HG03095 (cell line): ENCODE results near the gene ADAMTS16.

Experiments
- ATAC-seq: cut with Tn5 transposase; IDR thresholded peaks from one replicate; pipeline ENCODE4 v1.9.1; 2021; ENCODE audit warnings: moderate library complexity; ENCODE audit not compliant: unreplicated experiment

Gene ADAMTS16

GRCh38 chr5:5276951-5277517 lies 136.9 kb downstream of the ADAMTS16 start:
- ATAC-seq = no peak

- ATAC-seq = no peak
Measured at GRCh38 chr5:5278201-5278814, 138.2 kb downstream of the ADAMTS16 start.

DNA sequence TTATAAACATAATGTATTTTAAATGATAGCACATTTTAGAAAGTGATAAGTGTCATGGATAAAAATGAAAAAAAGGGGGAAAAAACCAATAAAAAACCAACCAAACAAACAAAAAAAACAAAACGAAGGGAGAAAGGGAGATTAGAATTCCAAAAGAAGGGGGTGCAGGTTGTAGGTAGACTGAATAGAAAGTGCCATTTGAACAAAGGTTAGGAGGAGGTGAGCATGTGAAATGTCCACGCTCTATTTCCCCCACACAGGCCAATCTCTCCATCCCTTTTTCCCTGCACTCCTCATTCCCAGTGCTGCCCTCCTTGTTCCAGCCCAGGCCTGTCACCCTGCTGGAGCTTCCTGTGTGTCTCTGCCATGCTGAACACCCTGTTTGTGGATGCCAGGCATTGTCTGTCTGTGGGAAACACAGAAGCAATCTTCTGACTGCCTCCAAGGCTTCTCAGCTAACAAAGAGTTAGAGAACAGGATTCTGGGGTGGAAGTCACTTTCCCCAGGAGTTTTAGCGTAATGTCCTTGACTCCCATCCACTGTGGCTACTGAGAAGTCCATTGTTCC lies 138.8 kb downstream of the ADAMTS16 start:
- ATAC-seq = no peak

GRCh38 chr5:5285906-5286305 lies 145.8 kb downstream of the ADAMTS16 start:
- ATAC-seq = no peak

GRCh38 chr5:5287419-5287818 lies 147.3 kb downstream of the ADAMTS16 start:
- no peak for ATAC-seq

DNA sequence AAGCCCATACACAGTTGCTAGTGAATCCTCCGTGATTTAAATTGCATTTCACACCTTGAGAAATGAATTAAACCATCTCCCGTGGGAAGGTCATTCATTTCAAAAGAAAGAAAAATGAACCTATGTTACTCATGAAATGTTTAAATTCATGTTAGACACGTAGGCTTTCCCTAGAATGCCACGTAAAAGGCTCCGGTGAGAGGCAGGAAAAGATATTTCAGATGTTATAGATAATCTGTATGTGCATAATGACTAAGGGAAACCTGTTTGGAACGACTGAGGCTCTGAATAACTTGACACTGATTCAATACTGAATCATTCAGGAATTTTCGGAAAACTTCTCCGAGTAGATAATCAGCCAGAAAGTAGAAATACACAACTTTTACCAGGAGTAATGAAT lies 148.1 kb downstream of the ADAMTS16 start:
- no peak for ATAC-seq

DNA sequence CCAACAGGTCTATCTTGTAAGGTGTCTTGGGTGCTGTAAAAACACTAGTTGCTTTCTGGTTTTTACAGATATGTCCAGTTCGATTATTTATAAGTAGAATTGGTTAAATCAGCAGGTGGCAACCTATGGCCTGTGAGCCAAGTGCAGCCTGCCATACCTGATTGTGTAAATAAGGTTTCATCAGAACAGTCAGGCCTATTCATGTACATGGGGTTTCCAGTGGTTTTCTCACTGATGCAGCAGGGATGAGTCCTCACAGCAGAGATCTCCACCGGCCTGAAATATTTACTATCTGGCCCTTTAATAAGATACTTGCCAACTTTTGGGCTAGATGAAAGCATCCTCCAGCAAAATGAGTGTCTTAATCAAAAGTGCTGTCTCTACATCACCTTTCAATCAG lies 149.4 kb downstream of the ADAMTS16 start:
- no peak for ATAC-seq

- ATAC-seq = no peak
Measured at GRCh38 chr5:5290674-5291334, 150.7 kb downstream of the ADAMTS16 start.

DNA sequence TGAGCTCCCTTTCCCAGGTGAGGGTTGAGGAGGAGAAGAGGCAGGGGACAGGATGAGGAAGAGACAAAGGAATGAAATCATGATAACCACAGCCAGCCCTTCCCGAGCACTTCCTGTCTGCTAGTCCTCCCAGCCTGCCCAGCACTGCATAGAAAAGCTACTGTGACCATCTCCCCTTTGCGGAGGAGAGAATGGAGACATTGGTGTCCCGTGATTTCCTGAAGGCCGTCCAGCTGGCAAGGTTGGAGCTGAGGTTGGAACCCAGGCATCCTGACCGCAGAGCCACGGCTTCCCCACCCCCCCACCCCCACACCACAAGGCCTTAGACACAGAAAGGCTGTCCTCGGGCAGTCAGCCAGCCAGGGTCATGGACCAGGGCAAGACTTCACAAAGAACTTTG lies 151.2 kb downstream of the ADAMTS16 start:
- ATAC-seq = no peak

DNA sequence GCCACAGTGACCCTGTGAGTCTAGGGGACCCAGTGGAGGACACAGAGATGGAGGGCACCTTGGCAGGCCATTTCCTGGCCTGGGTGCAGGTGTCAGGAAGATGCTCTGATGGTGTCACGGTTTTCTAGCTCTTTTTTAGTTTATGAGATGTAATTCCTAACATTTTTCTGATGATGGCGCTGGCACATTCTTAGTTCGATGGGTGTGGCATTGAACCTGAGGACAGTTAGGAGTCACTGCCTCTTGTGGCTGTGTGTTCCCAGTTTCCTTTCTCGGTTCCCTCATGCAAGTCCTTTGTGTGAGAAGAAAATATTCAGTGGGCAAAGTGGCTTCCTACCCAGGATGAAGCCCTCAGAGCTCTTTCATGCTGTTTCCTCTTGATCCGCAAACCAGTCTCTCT lies 152.9 kb downstream of the ADAMTS16 start:
- ATAC-seq = no peak

DNA sequence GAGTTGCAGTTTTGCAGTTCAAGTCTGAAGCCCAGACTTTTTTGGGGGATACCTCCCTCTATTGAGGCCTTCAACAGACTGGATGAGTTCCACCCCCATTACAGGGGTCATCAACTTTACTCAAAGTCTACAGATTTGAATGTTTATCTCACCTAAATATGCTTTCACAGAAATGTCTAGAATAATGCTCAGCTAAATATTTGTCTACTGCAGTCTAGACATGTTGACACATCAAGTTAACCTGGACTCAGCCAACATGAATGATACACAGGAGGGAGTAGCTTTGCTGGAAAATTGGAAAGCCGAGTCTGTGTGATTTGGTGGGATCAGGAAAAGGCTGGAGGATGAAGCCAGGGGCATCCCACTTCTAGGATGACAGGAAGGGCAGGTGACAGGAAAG lies 154.3 kb downstream of the ADAMTS16 start:
- no peak for ATAC-seq

DNA sequence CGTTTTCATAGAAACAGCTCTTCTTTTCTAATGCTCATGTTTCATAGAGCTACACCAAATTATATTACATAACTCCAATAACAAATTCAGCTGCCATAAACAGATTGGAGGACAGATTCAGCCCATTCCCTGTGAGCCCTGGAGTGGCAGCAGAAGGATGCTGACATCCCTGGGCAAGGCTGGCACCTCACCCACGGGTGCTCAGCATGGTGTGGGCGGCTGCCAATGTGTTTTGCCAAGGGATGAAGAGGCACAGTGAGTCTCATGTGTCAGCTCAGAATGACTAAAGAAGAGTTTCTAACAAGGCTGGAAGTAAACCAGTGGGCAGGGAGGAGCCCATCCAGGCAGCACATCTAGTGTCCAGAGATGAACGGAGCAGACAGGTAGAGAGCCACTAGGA lies 155.2 kb downstream of the ADAMTS16 start:
- ATAC-seq = no peak

DNA sequence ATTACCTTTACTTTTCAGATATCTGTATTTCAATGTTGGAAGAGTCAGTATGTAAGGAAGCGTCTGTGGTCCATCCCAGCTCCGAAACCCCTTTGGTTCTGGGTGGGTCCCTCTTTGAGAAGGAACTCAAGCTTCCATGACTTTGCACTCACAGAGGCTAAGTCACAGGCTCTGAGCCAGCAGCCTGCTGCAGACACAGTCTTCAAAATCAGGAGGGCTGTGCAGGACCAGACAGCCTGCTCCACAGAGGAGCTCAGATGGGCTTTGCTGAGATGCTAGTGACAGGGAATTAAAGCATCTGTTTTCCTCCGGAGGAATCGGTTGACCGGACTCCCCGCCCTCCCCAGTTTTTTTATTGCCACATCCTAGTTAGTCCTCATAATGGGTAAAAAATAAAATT lies 155.9 kb downstream of the ADAMTS16 start:
- no peak for ATAC-seq

DNA sequence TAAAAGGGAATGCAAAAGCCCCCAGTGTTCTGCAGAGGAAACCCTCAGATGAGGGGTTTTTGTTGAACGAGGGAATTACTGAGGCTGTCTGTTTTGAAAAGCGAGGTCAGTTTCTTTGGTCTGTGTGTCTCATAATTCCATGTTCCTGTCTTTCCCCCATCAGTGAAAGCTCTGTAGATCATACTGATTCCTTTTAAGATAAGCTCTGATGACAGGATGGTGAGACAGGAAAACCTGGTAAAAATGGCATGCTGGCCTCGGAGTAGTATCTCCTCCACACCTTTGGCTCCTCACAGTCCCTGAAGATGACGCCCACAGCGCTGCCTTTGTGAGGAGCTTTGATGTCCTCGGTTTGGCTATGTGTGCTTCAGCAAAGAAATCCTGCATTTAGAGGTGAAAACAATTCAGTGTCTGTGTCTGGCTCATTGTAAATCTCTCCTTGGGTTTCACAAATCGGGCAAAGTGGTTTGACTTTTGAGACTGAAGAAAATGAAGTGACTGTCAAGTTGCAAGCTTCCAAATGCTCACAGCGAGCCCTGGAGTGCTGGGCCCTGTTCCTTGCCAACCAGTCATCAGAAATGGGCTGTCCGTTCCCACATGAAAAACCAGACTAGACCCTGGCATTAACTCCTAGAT lies 157.4 kb downstream of the ADAMTS16 start:
- ATAC-seq = no peak

DNA sequence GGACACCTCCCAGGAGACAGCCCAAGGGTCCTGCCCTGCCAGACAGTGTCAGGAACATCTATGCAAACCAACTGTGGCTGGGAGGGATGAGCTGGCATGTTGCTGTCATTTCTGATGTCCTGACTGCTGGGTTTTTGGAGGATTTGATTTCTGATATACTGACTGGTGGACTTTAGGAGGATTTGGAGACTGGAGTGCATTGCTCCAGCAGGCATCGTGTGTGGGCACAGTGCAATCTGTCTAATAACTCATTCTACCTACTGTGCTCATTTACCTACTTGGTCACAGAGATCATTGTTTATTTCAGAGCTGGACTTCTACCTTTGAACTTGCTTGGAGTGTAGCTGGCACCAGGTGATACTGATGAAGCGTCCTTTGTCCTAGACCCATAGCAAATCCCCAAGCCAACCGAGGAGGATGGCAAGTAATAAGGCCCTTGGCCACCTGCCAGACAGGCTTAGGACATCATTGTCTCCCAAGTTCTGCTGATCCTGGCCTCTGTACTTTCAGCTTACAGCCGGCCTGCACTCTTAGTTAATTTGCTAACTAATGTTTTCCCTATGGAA lies 158.0 kb downstream of the ADAMTS16 start:
- ATAC-seq = no peak

GRCh38 chr5:5298841-5299541 lies 158.9 kb downstream of the ADAMTS16 start:
- ATAC-seq = no peak

GRCh38 chr5:5301176-5301575 lies 161.0 kb downstream of the ADAMTS16 start:
- ATAC-seq = no peak

DNA sequence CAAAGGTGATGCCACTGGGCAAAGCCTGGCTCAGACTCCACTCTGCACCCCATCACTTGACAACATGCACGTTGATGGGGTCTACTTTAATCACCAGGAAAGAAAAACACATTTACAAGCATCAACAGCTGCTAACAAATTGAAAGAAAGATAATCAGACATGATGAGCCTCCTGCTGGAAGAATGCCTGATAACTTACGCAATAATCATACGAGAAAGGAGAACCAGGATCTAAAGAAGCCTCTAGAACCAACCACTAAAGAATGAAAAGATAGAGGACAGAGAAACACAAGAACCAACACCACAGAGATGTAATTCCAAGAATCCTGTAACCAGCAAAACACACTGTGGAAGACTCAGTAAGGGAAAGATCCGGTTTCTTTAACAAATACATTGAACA lies 162.1 kb downstream of the ADAMTS16 start:
- ATAC-seq = no peak

GRCh38 chr5:5303242-5303641 lies 163.1 kb downstream of the ADAMTS16 start:
- no peak for ATAC-seq

GRCh38 chr5:5304361-5305020 lies 164.4 kb downstream of the ADAMTS16 start:
- no peak for ATAC-seq
